NCI-H1694 treated with DMSO at 0.1 percent for 48 hours (cell line): ENCODE results near the gene TRMT5.

ENCODE experiments used
- DNase-seq: peaks from one replicate; lab custom pipeline; 2025; lab: John Stamatoyannopoulos, UW

TRMT5 gene

DNA sequence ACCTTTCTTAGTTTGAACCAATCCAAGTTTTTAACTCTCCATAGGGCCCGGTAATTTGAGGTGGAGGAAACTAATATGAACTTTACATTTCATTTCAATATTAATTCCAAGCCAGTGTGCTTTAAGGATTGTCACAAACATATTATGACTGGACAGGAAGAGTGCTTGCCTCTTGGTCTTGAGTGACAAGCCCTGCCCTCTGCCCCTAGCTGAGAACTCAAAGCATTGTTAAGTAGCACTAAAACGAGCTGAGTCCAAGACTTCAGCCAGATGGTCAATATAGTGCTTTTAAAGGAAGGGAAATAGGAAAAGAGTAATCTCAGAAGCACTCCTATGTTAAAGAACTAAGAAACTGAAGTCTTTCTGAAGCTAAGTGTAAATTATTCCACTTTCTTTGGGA, 17.1 kb downstream of the TRMT5 start:
- no peak for DNase-seq

DNA sequence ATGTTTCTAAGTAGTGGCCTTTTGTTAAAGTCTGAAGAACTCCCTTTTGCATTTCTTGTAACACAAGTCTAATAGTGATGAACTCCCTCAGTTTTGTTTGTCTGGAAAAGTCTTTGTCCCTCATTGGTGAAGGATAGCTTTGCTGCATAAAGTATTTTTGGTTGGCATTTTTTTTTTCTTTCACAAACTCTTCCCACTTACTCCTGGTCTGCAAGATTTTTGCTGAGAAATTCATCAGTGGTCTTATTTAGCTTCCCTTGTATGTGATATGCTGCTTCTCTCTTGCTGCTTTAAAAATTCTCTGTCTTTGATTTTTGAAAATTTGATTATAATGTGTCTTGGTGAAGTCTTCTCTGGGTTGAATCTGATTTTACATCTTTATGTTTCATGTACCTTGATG, 22.7 kb downstream of the TRMT5 start:
- DNase-seq = no peak

DNA sequence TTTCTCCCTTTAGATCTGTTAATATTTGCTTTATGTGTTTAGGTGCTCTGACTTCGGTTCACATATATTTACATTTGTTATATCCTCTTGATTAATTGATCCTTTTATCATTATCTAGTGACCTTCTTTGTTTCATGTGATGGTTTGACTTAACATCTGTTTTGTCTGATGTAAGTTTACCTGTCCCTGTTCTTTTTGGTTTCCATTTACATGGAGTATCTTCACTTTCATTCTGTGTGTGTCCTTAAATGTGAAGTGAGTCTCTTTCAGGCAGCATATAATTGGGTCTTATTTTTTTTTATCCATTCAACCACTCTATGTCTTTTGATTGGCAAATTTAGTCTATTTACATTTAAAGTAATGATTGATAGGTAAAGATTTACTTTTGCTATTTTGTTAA, 24.2 kb downstream of the TRMT5 start:
- no peak for DNase-seq

DNA sequence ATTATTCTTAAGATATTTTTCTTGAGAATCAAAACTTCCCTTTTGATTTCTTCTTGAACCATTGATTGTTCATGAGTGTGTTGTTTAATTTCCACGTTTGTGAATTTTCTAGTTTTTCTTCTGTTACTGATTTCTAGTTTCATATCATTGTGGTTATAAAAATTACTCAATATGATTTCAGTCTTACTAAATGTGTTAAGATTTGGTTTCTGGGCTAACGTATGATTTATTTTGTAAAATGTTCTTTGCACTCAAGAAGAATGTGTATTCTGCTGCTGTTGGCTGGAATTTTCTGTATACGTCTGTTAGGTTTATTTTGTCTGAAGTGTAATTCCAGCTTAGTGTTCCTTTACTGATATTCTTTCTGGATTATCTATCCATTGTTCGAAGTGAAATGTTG, 24.7 kb downstream of the TRMT5 start:
- DNase-seq = no peak

DNA sequence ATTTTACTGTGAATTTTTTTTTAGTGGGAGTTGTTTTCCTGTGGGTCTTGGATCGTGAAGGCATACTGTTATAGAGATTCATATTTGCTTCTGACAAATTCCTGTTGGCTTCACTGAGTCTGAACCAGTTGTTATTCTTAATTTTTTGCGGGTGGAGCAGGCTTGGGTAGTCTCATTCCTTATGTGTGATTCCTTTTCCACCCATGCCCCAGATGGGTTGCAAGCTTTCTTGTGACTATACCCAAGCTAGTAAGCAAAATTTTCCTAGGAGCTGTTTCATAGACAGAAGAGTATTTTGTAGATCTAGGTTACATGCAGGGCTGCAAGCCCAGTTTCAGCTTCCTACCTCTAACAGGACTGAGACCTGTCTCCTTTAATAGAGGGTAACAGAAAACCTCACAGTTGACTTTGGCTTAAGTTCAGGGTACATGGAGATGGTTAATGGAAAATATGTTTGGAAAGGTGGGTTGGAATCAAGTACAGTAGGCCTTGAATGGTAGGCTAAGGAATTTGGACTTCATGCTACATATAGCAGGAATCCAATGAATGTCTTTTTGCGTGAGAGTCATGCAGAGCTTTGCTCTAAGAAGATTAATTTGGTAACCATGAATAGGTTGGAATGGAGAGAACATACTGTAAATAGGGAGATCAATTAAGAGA, 29.0 kb downstream of the TRMT5 start:
- no peak for DNase-seq

DNA sequence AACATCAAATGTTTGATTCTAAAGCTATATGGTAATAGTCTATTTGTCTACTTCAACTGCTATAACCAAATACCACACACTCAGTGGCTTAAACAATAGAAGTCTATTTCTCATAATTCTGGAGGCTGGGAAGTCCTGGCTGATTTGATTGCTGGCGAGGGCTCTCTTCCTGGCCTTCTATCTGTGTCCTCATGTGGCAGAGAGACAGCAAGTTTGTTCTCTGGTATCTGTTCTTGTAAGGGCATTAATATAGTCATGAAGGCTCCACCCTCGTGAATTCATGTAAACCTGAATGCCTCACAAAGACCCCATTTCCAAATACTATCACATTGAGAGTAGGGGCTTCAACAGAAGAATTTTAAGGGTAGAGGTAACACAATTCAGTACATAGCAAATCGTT, 34.1 kb downstream of the TRMT5 start:
- DNase-seq = no peak

DNA sequence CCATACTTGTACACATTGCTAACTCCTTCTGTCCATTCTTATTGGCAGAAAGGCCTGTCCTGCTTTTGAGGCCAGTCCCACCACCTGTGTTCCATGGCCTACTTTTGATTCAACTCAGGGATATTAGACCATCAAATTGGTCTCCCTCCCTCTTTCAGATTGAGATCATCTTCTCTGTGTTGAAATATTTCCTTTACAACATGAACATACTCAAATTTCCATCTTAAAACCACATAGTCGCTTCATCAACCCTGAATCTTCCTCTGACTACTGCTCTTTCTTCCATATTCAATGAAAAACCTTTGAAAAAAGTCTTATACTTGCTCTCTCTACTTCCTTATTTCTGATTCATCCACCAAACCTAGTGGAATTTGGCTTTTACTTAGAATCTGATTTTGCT, 34.9 kb downstream of the TRMT5 start:
- no peak for DNase-seq

DNA sequence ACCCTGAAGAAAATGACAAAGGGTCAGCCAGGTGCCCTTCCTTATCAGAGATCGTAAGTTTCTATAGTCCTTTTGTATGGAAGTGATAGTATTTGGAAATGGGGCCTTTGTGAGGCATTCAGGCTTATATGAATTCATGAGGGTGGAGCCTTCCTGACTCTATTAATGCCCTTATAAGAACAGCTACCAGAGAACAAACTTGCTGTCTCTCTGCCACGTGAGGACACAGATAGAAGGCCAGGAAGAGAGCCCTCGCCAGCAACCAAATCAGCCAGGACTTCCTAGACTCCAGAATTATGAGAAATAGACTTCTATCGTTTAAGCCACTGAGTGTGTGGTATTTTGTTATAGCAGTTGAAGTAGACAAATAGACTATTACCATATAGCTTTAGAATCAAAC, 36.7 kb downstream of the TRMT5 start:
- DNase-seq = no peak

DNA sequence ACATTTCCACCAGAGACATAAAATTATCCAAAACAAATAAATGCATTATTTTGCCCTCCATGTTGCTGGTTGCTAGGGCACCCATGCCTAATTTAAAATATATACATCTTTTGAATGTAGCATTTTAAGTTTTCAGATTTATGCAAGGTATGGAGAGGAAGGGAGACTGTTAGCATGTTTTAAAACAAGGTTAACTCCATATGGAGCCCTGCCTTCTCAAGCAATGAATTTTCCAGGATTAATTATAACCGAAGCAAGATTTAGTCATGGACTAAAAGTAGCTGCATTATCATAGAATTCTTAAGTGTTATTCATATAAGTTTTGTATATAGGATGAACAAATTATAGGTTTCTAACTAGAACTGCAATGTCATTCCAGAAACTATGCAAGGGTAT, 37.2 kb downstream of the TRMT5 start:
- DNase-seq = no peak

DNA sequence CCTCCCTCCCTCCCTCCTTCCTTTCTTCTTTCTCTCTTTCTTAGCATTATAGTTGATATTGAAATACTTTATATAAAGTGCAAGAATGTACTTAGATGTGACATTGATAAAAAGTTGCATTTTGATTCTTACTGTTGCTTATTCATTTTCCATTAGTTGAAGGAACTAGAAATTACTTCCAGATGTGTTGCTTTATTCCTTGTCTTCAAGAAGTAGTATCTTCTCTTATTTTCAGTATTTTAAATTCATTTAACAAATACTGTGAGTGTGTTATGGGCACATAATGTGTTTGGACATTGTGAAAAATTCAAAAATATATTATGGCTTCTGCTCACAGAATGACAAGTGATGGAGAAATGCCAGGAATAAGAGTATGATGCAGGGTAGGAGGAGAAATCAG, 45.6 kb downstream of the TRMT5 start:
- no peak for DNase-seq

DNA sequence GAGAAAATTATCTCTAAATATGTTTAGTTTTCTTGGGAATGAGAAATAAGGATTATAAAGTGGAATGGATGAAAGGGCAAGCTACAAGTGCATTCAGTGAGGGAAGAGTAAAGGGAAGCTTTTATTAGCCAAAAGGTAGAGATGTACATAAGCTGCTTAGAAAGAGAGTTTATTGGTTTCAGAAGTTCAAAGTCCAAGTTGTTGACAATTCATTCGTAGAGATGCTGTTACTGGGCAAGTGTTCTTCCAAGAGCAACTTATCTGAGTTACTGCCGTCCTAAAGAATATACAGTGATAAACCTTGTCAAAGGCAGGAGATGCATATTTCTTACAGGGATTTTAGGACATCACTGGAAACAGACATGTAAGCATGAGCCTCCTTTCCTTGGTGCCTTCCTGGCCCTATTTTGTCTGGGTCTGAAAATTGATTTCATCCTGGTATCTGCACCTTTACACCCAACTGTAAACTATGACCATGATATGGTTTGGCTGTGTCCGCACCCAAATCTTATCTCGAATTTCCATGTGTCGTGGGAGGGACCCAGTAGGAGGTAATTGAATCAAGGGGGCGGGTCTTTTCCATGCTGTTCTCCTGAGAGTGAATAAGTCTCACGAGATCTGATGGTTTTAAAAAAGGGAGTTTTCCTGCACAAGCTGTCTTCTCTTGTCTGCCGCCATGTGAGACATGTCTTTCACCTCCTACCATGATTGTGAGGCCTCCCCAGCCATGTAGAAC, 46.8 kb downstream of the TRMT5 start:
- DNase-seq = no peak

DNA sequence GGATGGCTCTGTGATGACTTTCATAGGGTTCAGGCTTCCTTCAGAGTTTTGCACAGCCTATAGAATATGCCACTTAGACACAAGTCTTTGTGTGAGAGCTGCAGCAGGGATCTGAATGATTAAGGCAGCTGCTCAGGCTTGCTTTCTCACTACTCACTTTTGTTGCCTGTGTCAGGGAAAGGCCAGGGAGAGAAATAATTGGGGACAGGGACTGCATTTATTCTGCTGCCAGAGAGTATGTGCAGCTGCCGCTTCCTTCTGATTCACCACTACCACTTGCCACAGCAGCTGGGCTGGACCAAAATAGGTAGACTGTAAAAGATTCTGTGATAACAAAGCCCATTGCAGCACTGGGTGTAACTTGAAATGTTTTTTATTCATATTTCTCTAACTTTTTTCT, 49.7 kb downstream of the TRMT5 start:
- DNase-seq = peak; percentile 30

DNA sequence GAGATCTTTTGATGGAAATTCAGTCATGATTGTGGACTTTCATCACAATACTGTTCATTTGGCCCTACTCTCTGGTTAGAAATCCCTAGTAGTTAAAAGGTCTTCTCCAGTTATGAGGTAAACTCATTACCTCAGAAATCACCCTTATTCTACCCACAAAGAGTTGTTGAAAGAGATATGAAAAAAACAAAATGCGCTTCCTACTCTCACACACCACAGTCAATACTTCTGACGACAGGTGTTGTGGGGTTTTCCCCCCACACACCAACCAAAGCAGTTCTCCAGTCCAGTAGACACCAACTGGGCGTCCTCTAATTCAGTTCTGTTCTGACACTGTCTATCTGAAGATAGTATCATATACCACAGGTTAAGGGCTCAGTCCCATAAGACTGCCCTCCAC, 54.9 kb downstream of the TRMT5 start:
- DNase-seq = no peak

DNA sequence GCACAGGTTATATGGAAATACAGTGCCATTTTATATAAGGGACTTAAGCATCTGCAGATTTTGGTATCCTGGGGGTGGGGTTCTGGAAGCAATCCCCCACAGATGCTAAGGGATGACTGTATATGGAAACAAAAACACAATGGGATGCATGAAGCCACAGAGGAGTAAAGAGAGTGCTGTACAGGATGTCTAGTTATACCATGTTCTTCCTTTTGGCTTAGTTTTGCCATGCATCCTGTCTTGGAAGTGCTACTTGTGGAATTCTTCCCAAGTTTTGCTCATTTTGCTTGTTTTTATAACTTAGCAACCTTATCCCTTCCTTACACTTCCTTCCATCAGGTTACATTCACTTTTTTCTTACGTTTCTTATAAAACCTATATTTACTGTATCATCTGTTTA, 55.6 kb downstream of the TRMT5 start:
- no peak for DNase-seq

DNA sequence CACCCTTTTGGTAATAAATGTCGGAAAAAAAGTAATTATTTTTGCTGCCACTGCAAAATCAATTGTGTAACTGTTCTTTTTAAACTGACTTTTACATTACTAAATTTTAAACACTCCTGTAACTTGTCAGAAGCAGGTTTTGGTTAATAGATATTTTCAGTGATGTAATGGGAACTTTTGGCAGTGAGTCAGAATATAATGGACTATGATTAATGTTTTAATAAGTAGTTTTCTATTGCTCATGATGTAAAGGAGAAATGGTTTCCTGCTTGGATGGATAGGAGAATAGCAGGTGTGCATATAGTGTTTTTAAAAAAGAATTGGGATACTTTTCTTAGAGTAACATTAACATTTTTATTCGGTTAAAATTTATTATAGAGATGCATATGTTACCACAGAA, 58.8 kb downstream of the TRMT5 start:
- no peak for DNase-seq
